ENCODE measurements around the gene RC3H1.
"Not testable (repeated sequence)": the region's sequence is repeated elsewhere in the genome, so short reads cannot be mapped to it uniquely, and the experiment has no call there.

The RC3H1 gene

GRCh38 chr1:174018565-174018964 is 3.6 kb downstream of the RC3H1 start:
- DNase-seq, result no peak

GRCh38 chr1:174017231-174017970 is 4.8 kb downstream of the RC3H1 start:
- no peak for DNase-seq

GRCh38 chr1:174013864-174014418 is 8.2 kb downstream of the RC3H1 start:
- no peak for DNase-seq

- no peak for DNase-seq
Observed at GRCh38 chr1:174008979-174009378, 13.2 kb downstream of the RC3H1 start.

GRCh38 chr1:174008269-174008668 is 13.9 kb downstream of the RC3H1 start:
- DNase-seq, result no peak

- DNase-seq, result no peak
Observed at GRCh38 chr1:174007851-174008250, 14.3 kb downstream of the RC3H1 start.

- DNase-seq, result no peak
Observed at GRCh38 chr1:174005032-174005431, 17.1 kb downstream of the RC3H1 start.

- DNase-seq, result no peak
Observed at GRCh38 chr1:174003867-174004266, 18.3 kb downstream of the RC3H1 start.

GRCh38 chr1:174001573-174001972 is 20.6 kb downstream of the RC3H1 start:
- DNase-seq, result no peak

- DNase-seq, result no peak
Observed at GRCh38 chr1:174000371-174000770, 21.8 kb downstream of the RC3H1 start.

- no peak for DNase-seq
Observed at GRCh38 chr1:173997791-173998190, 24.4 kb downstream of the RC3H1 start.

- DNase-seq, result no peak
Observed at GRCh38 chr1:173996995-173997394, 25.2 kb downstream of the RC3H1 start.

GRCh38 chr1:173995475-173995874 is 26.7 kb downstream of the RC3H1 start:
- DNase-seq, result no peak

GRCh38 chr1:173993948-173994347 is 28.2 kb downstream of the RC3H1 start:
- not testable (repeated sequence) for DNase-seq

- DNase-seq, result no peak
Observed at GRCh38 chr1:173988068-173988467, 34.1 kb downstream of the RC3H1 start.

GRCh38 chr1:173986951-173987350 is 35.2 kb downstream of the RC3H1 start:
- no peak for DNase-seq

GRCh38 chr1:173970252-173970651 is 51.9 kb downstream of the RC3H1 start:
- no peak for DNase-seq

GRCh38 chr1:173965896-173966295 is 56.3 kb downstream of the RC3H1 start:
- DNase-seq, result not testable (repeated sequence)

- no peak for DNase-seq
Observed at GRCh38 chr1:173963477-173963876, 58.7 kb downstream of the RC3H1 start.

- no peak for DNase-seq
Observed at GRCh38 chr1:173960625-173961024, 61.5 kb downstream of the RC3H1 start.

- no peak for DNase-seq
Observed at GRCh38 chr1:173954179-173954578, 68.0 kb downstream of the RC3H1 start.

GRCh38 chr1:173948594-173948993 is 73.6 kb downstream of the RC3H1 start:
- DNase-seq, result no peak

- DNase-seq, result no peak
Observed at GRCh38 chr1:173946380-173946921, 75.7 kb downstream of the RC3H1 start.

GRCh38 chr1:173937062-173937461 is 85.1 kb downstream of the RC3H1 start:
- no peak for DNase-seq

- no peak for DNase-seq
Observed at GRCh38 chr1:173934440-173934839, 87.7 kb downstream of the RC3H1 start.
